DOHH2 (cell line): Measurements from ENCODE around the gene EEFSEC.

Experiments
- EZH2phosphoT487 ChIP-seq: fragments of 200-600 bp; sonication (generic); IDR thresholded peaks from 2 replicates; pipeline ENCODE4 v1.6.1; 2017; ENCODE audit warnings: borderline replicate concordance, mild to moderate bottlenecking, antibody characterized with exemption, low read length, moderate library complexity, mixed read lengths
- TF ChIP-seq, protein P1 (sequence below): fragments of 200-600 bp; sonication (generic); IDR thresholded peaks from one replicate; pipeline ENCODE4 v1.5.1; 2014; ENCODE audit warnings: antibody characterized with exemption, mild to moderate bottlenecking, low read depth, low read length; ENCODE audit not compliant: poor library complexity, severe bottlenecking

DNA sequence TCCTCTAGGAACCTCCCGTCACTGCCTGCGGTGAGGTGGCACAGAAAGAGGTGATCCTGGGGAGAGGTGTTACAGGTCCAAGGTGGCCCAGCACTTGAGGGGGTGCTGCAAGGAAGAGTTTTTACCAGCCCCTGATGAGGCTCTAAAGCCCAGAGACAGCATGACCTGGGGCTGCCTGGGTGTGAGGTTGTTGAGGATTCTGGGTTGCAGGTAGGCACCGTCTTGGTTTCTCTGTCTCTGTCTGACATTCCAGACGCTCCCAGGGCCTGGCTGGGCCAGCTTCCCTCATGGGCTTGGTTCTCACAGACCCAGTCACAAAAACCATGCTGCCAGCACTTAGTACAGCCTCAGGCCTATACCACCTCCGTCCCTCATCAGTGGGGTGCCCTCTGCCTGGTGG lies 282.3 kb downstream of the EEFSEC start:
- TF ChIP-seq, protein P1, sequence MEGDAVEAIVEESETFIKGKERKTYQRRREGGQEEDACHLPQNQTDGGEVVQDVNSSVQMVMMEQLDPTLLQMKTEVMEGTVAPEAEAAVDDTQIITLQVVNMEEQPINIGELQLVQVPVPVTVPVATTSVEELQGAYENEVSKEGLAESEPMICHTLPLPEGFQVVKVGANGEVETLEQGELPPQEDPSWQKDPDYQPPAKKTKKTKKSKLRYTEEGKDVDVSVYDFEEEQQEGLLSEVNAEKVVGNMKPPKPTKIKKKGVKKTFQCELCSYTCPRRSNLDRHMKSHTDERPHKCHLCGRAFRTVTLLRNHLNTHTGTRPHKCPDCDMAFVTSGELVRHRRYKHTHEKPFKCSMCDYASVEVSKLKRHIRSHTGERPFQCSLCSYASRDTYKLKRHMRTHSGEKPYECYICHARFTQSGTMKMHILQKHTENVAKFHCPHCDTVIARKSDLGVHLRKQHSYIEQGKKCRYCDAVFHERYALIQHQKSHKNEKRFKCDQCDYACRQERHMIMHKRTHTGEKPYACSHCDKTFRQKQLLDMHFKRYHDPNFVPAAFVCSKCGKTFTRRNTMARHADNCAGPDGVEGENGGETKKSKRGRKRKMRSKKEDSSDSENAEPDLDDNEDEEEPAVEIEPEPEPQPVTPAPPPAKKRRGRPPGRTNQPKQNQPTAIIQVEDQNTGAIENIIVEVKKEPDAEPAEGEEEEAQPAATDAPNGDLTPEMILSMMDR: no peak
- no peak for TF ChIP-seq EZH2phosphoT487
